PC-9 (cell line): ENCODE data around the gene GALR1. TPM values are rescaled to one million over a fixed set of nuclear protein-coding genes. Genes with fewer than 3 reads are reported as not detected.
A peak's percentile ranks its signal among the peaks of the same experiment; 100 is the strongest.

Source experiments
- BruUV-seq: library from RNA; stranded (reverse); fragments of 400-500 nt; replicated peaks from 2 replicates; lab custom pipeline; 2021; lab: Mats Ljungman, UMichigan
- CTCF ChIA-PET: fragments of 300-600 bp; sonication (Branson Sonifier 250); formaldehyde crosslinking; loops from one replicate; lab custom pipeline; 2022; ENCODE audit warnings: antibody characterized with exemption; lab: Charles Lee
- POLR2A ChIA-PET: fragments of 300-600 bp; sonication (Branson Sonifier 250); formaldehyde crosslinking; loops from one replicate; lab custom pipeline; 2022; ENCODE audit warnings: antibody characterized with exemption; ENCODE audit not compliant: unreplicated experiment; lab: Charles Lee
- DNase-seq, 2 experiments: peaks; one replicate each; pipeline versions ENCODE4 v3.0.0 to v3.0.0-alpha.2; 2015 to 2022; ENCODE audit warnings: mixed read lengths in 1 of 2
- H2AFZ ChIP-seq: fragments of 200-600 bp; sonication (generic); 2 replicates; pipeline ENCODE4 v1.8.1; 2017; ENCODE audit warnings: antibody characterized with exemption
- H3F3A ChIP-seq: fragments of 200-600 bp; sonication (generic); 2 replicates; pipeline ENCODE4 v1.8.1; 2017; ENCODE audit warnings: antibody characterized with exemption, mild to moderate bottlenecking, low read depth; ENCODE audit not compliant: insufficient read depth
- H3K27ac ChIP-seq: fragments of 200-600 bp; sonication (generic); 2 replicates; pipeline ENCODE4 v1.6.1; 2016; ENCODE audit warnings: mixed run types
- H3K27me3 ChIP-seq: fragments of 200-600 bp; sonication (generic); 2 replicates; pipeline ENCODE4 v1.6.1; 2016; ENCODE audit warnings: low read depth, mixed run types; ENCODE audit not compliant: insufficient read depth
- H3K36me3 ChIP-seq: fragments of 200-600 bp; sonication (generic); 2 replicates; pipeline ENCODE4 v1.6.1; 2016; ENCODE audit warnings: low read depth, mixed run types
- H3K4me1 ChIP-seq: fragments of 200-600 bp; sonication (generic); replicated peaks from 2 replicates; pipeline ENCODE4 v1.6.1; 2016; ENCODE audit warnings: mixed run types; ENCODE audit not compliant: insufficient read depth
- H3K4me2 ChIP-seq: fragments of 200-600 bp; sonication (generic); 2 replicates; pipeline ENCODE4 v1.6.1; 2017; ENCODE audit warnings: mixed run types
- H3K4me3 ChIP-seq: fragments of 200-600 bp; sonication (generic); 2 replicates; pipeline ENCODE4 v1.6.1; 2016; ENCODE audit warnings: mixed run types
- H3K79me2 ChIP-seq: fragments of 200-600 bp; sonication (generic); 2 replicates; pipeline ENCODE4 v1.6.1; 2017; ENCODE audit warnings: low read depth, mixed run types
- H3K9me2 ChIP-seq: fragments of 200-600 bp; sonication (generic); 2 replicates; pipeline ENCODE4 v1.8.1; 2017; ENCODE audit warnings: mild to moderate bottlenecking; ENCODE audit not compliant: insufficient read depth
- H3K9me3 ChIP-seq: fragments of 200-600 bp; sonication (generic); 2 replicates; pipeline ENCODE4 v1.8.1; 2016; ENCODE audit warnings: low read depth; ENCODE audit not compliant: insufficient read depth
- H4K20me1 ChIP-seq: fragments of 200-600 bp; sonication (generic); 2 replicates; pipeline ENCODE4 v1.8.1; 2017; ENCODE audit not compliant: insufficient read depth
- EZH2 ChIP-seq: fragments of 200-600 bp; sonication (generic); IDR thresholded peaks from 2 replicates; pipeline ENCODE4 v1.8.0; 2017; ENCODE audit warnings: antibody characterized with exemption, low read depth
- intact Hi-C: fragments of 100-400 bp; cut with micrococcal nuclease; formaldehyde crosslinking; loops from one replicate; pipeline ENCODE4 v1.10.0; 2022; ENCODE audit not compliant: unreplicated experiment
- total RNA-seq: library from RNA; stranded (reverse); gene quantifications from 2 replicates; pipeline ENCODE4 v1.2.3, GENCODE V29; 2021
- TF ChIP-seq, protein P1 (sequence below): fragments of 200-600 bp; sonication (generic); conservative IDR thresholded peaks from 2 replicates; pipeline ENCODE4 v1.6.1; 2017; ENCODE audit warnings: mixed run types, antibody characterized with exemption, mild to moderate bottlenecking, moderate library complexity

GALR1 gene
- total RNA-seq, 1 experiment from 2014 or later = not detected

DNA sequence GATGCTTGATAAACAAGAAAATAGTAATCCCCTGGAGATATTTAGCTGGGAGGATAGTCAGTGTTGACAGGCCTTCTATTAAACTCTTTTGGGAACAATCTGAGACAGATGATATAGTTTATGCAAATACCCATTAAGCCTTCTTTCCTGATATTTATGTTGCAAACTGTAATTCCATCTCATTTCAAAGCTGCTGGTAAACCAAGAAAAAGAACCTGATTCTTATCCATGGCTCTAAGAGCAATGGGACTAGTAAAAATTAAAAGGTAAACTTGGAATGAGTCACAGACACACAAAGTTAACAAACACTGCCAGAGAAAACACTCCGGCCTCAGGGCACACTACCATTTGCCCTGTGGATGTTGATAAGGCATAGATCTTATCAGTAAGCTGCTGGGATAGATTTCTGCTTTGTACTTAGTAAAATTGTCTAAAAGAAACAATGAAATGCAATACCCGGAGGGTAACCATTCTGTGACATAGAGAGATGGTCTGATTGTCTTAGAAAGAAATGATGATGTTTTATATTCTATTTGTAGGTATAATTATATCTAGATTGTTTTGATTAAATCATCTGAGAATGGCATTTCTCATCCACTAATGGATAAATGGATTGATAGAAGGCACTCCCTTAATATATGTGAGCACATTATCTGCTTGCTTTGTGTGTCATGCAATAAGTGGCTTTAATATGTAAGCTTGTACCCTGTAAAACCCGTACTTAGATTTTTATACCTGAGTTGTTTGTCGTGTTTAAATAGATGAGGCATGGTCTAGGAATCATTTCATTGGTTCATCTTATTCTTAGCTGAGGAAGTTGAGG, 13.2 kb downstream of the GALR1 start:
- TF ChIP-seq EZH2 = no peak
- TF ChIP-seq, protein P1, sequence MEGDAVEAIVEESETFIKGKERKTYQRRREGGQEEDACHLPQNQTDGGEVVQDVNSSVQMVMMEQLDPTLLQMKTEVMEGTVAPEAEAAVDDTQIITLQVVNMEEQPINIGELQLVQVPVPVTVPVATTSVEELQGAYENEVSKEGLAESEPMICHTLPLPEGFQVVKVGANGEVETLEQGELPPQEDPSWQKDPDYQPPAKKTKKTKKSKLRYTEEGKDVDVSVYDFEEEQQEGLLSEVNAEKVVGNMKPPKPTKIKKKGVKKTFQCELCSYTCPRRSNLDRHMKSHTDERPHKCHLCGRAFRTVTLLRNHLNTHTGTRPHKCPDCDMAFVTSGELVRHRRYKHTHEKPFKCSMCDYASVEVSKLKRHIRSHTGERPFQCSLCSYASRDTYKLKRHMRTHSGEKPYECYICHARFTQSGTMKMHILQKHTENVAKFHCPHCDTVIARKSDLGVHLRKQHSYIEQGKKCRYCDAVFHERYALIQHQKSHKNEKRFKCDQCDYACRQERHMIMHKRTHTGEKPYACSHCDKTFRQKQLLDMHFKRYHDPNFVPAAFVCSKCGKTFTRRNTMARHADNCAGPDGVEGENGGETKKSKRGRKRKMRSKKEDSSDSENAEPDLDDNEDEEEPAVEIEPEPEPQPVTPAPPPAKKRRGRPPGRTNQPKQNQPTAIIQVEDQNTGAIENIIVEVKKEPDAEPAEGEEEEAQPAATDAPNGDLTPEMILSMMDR = no peak

DNA sequence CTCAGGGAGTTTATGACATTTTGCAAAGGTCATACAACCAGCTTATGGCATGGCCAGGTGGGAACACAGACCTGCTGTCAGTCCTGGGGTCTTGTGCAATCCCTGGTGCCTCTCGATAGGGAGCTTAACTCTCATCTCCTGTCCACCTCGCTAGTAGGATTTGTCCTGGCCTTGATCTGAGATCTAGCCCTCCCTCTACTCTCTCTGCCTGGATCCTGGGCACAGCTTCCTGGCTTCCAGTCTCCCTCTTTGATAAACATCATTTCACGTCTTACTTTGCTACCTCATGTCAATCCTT, 13.8 kb downstream of the GALR1 start:
- no peak overlapping the region for H3K4me3 ChIP-seq
- intact Hi-C loops = no loop called here
- BruUV-seq = no TSS peak
- no peak for DNase-seq
- no peaks in the 10 kb centered on the region for H3K79me2 ChIP-seq
- H3K4me1 ChIP-seq = no peaks in the 10 kb centered on the region
- peaks cover 45% of the 10 kb centered on the region for H3K27me3 ChIP-seq
- no peaks in the 10 kb centered on the region for H3K9me2 ChIP-seq
- CTCF ChIA-PET = no interaction called here
- H3F3A ChIP-seq = 0 out of 2 replicates have a peak, but pooled peaks cover 4% of the 10 kb centered on the region
- no peaks in the 10 kb centered on the region for H3K9me3 ChIP-seq
- H3K27ac ChIP-seq = no peak overlapping the region
- no peaks in the 10 kb centered on the region for H3K36me3 ChIP-seq
- POLR2A ChIA-PET = no interaction called here
- H2AFZ ChIP-seq = no peak overlapping the region
- no peak overlapping the region for H3K4me2 ChIP-seq
- no peaks in the 10 kb centered on the region for H4K20me1 ChIP-seq
- TF ChIP-seq, protein P1 = no peak
- no peak for TF ChIP-seq EZH2

More for the DNA sequence above, 13.2 kb downstream of the GALR1 start:
- BruUV-seq = no TSS peak
- Histone ChIP-seq H3K36me3 (no peaks in the 10 kb centered on the region), H3K27me3 (peaks cover 41% of the 10 kb centered on the region), H2AFZ (no peak overlapping the region), H3K4me2 (no peak overlapping the region), H3K9me2 (no peaks in the 10 kb centered on the region), H3K79me2 (no peaks in the 10 kb centered on the region), H3K9me3 (no peaks in the 10 kb centered on the region), H3F3A (0 out of 2 replicates have a peak, but pooled peaks cover 4% of the 10 kb centered on the region), H3K4me3 (no peak overlapping the region), H4K20me1 (no peaks in the 10 kb centered on the region), H3K27ac (no peak overlapping the region), H3K4me1 (no peaks in the 10 kb centered on the region)
- peak; percentile 3 to 54 for DNase-seq
- ChIA-PET POLR2A (no interaction called here), CTCF (no interaction called here)
- intact Hi-C loops = no loop called here

DNA sequence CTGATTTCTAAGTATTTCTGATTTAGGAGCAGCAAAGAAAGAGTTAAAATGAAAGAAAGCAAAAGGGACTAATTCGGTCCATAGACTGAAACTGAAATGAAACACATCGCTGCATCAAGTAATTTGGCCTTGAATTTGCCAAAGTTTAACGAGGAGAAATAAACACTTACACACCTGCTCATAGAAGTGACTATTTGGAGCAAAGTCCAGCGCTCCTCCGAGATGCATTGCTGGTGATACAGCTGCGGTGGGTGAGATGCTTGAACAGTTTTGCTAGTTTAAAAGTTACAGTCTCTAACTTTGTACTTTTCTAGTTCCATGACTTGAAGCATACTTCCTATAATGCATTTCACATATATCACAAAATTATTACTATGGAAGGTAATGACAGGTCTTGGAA, 18.3 kb downstream of the GALR1 start:
- ChIA-PET POLR2A (no interaction called here), CTCF (no interaction called here)

More for the DNA sequence above, 18.3 kb downstream of the GALR1 start:
- TF ChIP-seq EZH2 = no peak
- TF ChIP-seq, protein P1 = no peak
- intact Hi-C loops = no loop called here
- H3F3A ChIP-seq = 0 out of 2 replicates have a peak, but pooled peaks cover 1% of the 10 kb centered on the region
- no peaks in the 10 kb centered on the region for H3K79me2 ChIP-seq
- H3K4me2 ChIP-seq = no peak overlapping the region
- H3K9me3 ChIP-seq = no peaks in the 10 kb centered on the region
- no peak overlapping the region for H3K27ac ChIP-seq
- no peaks in the 10 kb centered on the region for H3K36me3 ChIP-seq
- H3K4me3 ChIP-seq = no peak overlapping the region
- BruUV-seq = no TSS peak
- H3K9me2 ChIP-seq = no peaks in the 10 kb centered on the region
- no peak overlapping the region for H2AFZ ChIP-seq
- H3K27me3 ChIP-seq = peaks cover 81% of the 10 kb centered on the region
- no peak for DNase-seq
- no peaks in the 10 kb centered on the region for H4K20me1 ChIP-seq
- H3K4me1 ChIP-seq = no peaks in the 10 kb centered on the region
